NCI-H2107 treated with DMSO at 0.1 percent for 48 hours (cell line): ENCODE measurements around the gene GMPPB.
"Not testable (repeated sequence)": the region's sequence is repeated elsewhere in the genome, so short reads cannot be mapped to it uniquely, and the experiment has no call there.

Experiments used
- DNase-seq: peaks from one replicate; lab custom pipeline; 2025; ENCODE audit not compliant: unreplicated experiment; lab: John Stamatoyannopoulos, UW

The GMPPB gene

DNA sequence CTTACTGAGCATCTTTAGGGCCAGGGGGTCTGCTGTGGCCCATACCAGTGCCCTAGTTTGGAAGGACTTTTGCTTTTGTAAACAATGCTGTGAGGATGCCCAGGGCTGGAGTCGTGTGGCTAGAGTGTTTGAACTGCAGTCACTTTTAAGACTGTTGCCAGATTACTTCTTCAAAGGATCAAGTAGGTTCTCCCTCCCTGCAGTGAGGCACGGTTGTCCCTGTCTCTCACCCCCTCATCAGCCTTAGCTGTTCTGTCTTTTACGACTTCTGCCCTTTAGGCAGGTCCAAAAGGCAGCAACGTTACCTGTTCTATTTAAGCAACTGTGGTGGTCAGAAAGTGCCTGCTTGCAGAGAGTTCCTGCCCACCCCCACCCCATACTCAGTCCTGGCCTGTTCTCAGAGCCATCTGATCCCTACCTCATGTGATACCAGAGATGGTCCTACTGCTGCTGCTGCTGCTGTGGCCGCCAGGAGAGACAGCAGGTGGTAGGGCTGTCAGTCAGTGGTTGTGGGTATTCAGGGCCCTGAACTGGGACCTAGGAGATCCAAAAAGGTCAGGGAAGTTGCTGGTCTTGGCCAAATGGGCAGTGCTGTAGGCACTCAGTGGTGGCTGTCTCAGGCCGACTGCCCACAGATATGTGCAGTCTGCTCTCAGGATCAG lies 29.2 kb downstream of the GMPPB start:
- DNase-seq: not testable (repeated sequence)

DNA sequence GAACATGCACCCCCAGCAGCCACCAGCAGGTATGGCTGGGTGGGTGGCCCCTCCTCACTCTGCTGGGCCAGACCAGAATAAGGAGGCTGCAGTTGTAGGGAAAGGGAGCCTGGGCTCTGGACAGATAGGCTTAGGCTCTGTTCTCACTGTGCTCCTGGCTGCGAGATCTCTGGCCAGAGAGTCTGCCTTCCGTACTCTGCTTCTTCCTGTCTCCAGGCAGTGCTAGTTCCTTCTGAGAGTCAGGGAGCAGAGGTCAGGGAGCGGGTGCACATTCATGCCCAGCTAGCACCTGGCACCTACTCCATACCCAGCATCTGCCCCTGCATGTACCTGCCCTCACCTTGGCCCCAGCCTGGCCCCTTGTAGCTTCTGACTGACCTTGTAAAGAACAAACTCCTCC lies 32.3 kb downstream of the GMPPB start:
- DNase-seq: not testable (repeated sequence)

- DNase-seq: not testable (repeated sequence)
These were observed 32.9 kb downstream of the GMPPB start for GRCh38 chr3:49690856-49691255.

GRCh38 chr3:49689908-49690624 lies 33.7 kb downstream of the GMPPB start:
- not testable (repeated sequence) for DNase-seq

DNA sequence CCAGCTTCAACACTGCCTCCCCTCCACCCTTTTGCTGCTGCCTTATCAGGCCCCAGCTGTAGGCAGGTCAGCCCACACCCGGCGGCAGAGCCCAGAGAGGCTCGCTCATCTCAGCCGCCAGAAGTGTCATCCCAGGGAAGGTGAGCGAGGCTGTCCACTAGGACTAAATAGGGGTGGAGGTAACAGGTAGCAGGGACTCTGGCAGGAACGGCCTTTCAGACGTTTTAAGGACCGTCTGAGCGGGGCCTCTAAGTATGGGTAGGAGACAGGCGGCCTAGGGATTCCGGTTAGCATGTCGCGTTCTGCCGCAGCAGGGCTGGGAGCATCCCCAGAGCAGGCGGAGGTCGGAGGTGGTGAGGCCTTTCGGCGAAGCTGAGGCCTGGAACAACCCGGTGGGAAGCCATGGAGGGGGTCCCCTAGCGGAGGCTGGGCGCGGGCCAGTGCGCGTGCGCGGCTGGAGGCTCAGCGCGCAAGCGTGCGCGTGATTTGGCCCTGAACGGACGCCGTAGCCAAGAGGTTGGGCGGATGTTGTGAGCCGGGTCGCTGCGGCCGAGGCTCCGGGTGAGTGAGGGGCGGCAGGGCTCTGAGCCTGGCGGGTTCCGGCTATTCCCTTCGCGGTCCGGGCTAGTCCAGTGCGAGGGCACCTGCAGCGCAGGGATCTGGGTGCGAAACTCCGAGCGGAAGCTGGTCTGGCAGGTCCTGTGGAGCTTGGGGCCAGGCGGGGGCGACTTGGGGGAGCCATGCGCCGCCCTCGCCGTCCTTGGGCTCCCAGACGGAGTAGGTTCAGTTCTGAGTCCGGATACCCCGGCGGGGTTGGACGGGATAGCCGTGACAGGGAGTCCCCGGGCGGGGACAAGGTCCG lies 34.5 kb downstream of the GMPPB start, which contains the start of the genes MST1 and RNF123:
TSS of gene MST1 (minus strand) at position 429 of the 862 bp plus-strand sequence. CDS start 783 bp downstream, outside the sequence.
TSS of gene RNF123 (plus strand) at position 512 of the 862 bp plus-strand sequence. CDS start 1,609 bp downstream, outside the sequence.
- no peak for DNase-seq

DNA sequence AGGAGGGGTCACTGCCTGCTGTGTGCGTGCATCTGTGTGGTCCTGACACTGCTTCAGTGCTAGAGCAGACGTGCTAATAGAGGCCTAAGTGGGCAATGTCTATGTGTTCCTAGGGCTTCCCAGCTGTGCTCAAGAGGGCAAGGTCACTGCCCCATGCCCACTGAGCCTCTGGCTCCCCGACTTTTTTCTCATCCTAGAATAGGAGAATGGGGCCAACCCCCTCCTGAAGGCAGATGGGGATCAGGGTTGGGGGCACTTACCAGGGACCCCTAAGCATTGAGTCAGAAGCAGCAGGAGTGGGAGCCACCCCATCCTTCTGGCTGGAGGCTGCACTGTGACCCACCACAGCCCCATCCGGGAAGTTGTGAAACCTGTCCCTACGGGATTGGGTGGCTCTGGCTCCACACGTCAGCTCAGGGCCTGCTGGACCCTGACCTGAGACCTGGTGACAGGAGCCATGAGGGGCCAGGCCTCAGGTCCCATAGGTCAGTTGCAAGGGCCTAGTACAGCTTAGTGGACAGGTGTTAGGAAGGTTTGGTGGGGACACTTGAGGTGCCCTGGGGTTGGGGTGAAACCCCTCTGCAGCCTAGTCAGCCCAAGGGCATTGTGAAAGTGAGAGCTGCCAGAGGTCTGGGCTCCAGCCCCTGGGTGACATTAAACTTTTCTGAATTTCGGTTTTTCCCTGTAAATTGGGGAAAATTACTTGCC lies 35.3 kb downstream of the GMPPB start:
- not testable (repeated sequence) for DNase-seq

DNA sequence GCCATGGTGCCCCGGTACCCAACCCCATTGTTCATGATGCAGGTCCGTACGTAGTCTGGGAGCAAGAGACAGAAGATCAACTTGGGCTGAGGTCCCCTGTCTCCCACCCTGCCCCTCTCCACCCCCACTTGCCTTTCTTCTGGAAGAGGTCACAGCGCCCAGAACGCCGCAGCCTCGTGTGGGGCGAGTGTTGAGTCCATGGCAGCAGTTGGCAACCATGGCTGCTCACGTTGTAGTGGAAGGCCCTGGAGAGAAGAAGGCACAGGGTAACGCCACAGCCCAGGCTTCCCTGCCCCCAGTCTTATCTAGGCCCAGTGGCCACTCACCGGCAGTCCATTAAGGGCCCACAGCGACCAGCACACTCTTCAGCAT lies 36.3 kb downstream of the GMPPB start:
- not testable (repeated sequence) for DNase-seq

- not testable (repeated sequence) for DNase-seq
These were observed 36.9 kb downstream of the GMPPB start for GRCh38 chr3:49686769-49687423.

- not testable (repeated sequence) for DNase-seq
These were observed 37.4 kb downstream of the GMPPB start for GRCh38 chr3:49686346-49686745.

DNA sequence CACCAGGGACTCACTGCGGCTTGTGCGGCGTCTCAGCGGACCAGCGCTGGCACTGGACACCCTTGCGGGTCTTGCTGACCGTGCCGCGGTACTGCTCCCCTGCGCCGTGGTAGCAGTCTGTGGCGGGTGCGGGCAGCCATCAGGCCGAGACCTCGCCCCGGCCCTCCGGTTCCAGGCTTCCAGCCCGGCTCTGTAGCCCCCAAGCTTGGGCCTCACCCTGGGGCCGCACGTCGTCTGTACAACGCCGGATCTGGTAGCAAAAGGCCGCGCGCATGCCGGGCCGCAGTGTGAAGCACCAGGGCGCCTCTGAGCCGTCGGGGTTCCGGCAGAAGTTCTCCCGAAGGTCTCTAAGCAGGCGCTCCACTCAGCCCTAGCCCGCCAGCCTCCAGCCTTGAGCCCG lies 37.9 kb downstream of the GMPPB start:
- not testable (repeated sequence) for DNase-seq

DNA sequence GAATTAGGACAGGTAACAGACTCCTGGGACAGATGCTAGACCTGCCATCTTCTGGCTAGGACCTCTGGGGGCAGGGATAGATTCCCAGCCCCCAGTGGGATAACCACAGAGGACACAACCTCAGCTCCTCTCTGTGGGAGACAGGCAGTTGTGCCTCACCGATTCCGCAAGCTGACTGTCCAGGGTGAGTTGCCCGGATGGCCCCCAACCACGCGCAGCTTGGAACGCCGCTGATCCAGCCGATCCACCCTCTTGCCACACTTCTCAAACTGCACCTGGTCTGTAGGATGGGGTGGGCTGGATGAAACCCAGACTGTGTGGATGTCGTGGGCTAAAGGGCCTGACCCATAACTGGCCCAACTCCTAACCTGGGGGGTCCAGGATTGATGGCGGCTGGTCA lies 38.6 kb downstream of the GMPPB start:
- not testable (repeated sequence) for DNase-seq

DNA sequence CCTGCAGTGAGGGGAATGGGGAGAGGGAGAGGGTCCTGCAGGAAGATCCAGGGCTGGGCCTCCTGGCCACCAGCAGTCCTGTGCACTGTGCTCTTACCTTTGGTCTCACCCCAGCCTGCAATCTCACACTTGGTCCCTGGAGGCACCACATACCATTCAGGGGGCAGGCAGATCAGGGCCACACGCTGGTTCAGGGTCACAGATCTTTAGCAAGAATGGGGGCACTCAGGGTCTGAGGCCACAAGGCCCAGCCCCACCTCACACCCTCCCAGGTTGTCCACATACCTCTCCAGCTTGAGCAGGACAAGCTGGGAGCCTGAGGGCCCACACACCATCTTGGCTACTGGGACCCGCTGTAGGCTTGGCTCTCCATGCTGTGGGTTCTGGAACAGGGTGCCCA lies 39.3 kb downstream of the GMPPB start:
- not testable (repeated sequence) for DNase-seq

DNA sequence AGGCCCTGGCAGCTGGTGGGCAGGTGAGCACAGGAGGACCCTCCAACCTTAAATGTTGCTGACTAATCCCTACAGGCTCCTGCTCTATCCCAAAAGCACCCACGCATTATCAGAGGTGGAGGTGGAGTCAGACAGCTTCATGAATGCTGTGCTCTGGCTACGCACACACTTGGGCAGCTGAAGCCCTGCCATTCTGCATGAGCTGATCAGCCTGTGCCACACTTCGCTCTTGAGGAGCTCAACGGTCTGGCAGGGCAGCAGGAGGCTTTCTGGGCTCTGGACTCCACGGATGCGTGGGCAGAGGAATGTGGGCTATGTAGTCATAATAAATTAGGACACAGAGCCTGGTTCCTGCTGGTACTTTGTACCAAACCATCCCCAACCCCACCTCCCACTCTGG lies 40.6 kb downstream of the GMPPB start:
- no peak for DNase-seq

- no peak for DNase-seq
These were observed 42.2 kb downstream of the GMPPB start for GRCh38 chr3:49681543-49681942.

GRCh38 chr3:49681232-49681522 lies 42.6 kb downstream of the GMPPB start:
- no peak for DNase-seq

- no peak for DNase-seq
These were observed 43.1 kb downstream of the GMPPB start for GRCh38 chr3:49680493-49681231.

- no peak for DNase-seq
These were observed 47.8 kb downstream of the GMPPB start for GRCh38 chr3:49675912-49676311.

- no peak for DNase-seq
These were observed 49.2 kb downstream of the GMPPB start for GRCh38 chr3:49674497-49674983.

DNA sequence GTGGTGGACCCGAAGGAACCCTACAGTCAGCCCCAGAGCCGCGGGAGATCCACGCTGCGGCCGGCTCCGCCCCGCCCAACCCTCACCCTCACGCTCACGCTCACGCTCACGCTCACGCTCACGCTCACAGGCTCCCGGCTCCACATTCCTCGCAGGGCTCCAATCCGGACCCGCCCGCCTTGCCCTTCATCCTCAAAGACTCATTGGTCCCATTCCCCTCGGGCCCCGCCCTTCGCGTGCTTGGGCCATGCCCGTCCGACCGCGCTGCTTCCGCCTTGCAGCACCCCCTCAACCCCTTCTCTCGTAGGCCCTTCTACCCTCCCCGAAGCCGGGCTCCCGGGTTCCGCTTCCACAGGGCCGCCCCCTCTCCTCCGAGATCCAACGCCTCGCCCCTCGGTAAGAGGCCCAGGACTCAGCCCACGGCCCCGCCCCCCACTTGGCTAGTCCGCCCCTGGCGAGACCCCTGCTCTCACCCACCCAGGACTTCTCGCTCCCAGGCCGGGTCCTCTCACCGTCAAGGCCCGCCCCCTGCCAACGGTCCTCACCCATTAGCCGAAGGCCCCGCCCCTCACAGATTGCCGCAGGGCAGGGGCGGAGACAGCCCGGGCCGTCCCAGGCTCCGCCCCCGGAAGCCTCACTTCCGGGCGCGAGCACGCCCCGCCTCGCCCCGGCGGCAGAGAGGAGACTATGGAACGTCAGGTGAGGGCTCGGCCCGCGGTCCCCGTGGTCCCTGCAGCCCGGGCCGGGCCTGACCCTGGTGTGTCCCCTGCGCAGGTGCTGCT lies 49.8 kb downstream of the GMPPB start, which contains the start of gene APEH:
TSS of gene APEH (plus strand) at position 637 of the 782 bp plus-strand sequence. CDS start at position 688, 51 bp downstream.
- DNase-seq: no peak
